Endothelial cell of umbilical vein (primary cell): ENCODE data around the gene BEND3. TPM values are rescaled to one million over a fixed set of nuclear protein-coding genes. Genes with fewer than 3 reads are reported as not detected.

Experiments
- BruUV-seq: library from RNA; stranded (reverse); fragments of 400-500 nt; replicated peaks from 2 replicates; lab custom pipeline; 2021; lab: Mats Ljungman, UMichigan
- CTCF ChIA-PET: fragments of 300-600, 350-600 bp; sonication (Branson Sonifier 250); formaldehyde crosslinking; loops from one replicate; lab custom pipeline; 2021; ENCODE audit warnings: antibody characterized with exemption, inconsistent platforms; lab: Charles Lee
- POLR2A ChIA-PET: fragments of 300-600, 350-600 bp; sonication (Branson Sonifier 250); formaldehyde crosslinking; loops from one replicate; lab custom pipeline; 2021; ENCODE audit warnings: antibody characterized with exemption, inconsistent platforms; lab: Charles Lee
- DNase-seq: peaks from one replicate; pipeline ENCODE4 v3.0.0-alpha.2; 2011; ENCODE audit warnings: low read depth, low spot score
- FAIRE-seq: peaks from 2 replicates; lab custom pipeline; 2011; peaks lifted over from hg19 to GRCh38; lab: Jason Lieb, UNC
- H2AFZ ChIP-seq: 2 replicates; pipeline ENCODE4 v1.6.0; 2012; ENCODE audit warnings: low read depth, low read length, control low read depth, inconsistent platforms
- H3K27ac ChIP-seq: 2 replicates; pipeline ENCODE4 v1.5.1; 2011; ENCODE audit warnings: low read depth, mild to moderate bottlenecking, control low read depth, low read length, moderate library complexity; ENCODE audit not compliant: insufficient read depth
- H3K27me3 ChIP-seq, 2 experiments: 2 replicates each; pipeline versions ENCODE4 v1.6.0 to v1.6.1; 2011; ENCODE audit warnings: low read length in 2 of 2, mixed read lengths in 1 of 2; ENCODE audit not compliant: control insufficient read depth in 2 of 2, insufficient read depth in 2 of 2
- H3K36me3 ChIP-seq, 2 experiments: 2 replicates in 1 of 2; 3 replicates in 1 of 2; pipeline ENCODE4 v1.5.1; 2011; ENCODE audit warnings: low read length in 2 of 2, mild to moderate bottlenecking in 1 of 2, moderate library complexity in 1 of 2; ENCODE audit not compliant: control insufficient read depth in 2 of 2, insufficient read depth in 2 of 2; ENCODE audit errors: extremely low read depth in 1 of 2
- H3K4me1 ChIP-seq: 3 replicates; pipeline ENCODE4 v1.5.1; 2011; ENCODE audit warnings: mild to moderate bottlenecking, low read length; ENCODE audit not compliant: control insufficient read depth, insufficient read depth; ENCODE audit errors: extremely low read depth
- H3K4me2 ChIP-seq: 2 replicates; pipeline ENCODE4 v1.6.1; 2011; ENCODE audit warnings: low read length, control low read depth, mixed read lengths; ENCODE audit not compliant: insufficient read depth
- H3K4me3 ChIP-seq, 3 experiments: fragments of 200-600 bp in 1 of 3; sonication (generic), shearing (Covaris generic) in 1 of 3; replicated peaks in 1 of 3; 2 replicates each; pipeline ENCODE4 v1.5.1; 2011 to 2016; ENCODE audit warnings: control low read depth in 3 of 3, low read length in 3 of 3, mild to moderate bottlenecking in 2 of 3, inconsistent platforms in 1 of 3, low read depth in 1 of 3, moderate library complexity in 1 of 3; ENCODE audit not compliant: insufficient read depth in 1 of 3
- H3K79me2 ChIP-seq: 2 replicates; pipeline ENCODE4 v1.6.0; 2012; ENCODE audit warnings: low read length, inconsistent platforms; ENCODE audit not compliant: control insufficient read depth, insufficient read depth
- H3K9ac ChIP-seq: replicated peaks from 2 replicates; pipeline ENCODE3; 2011; ENCODE audit warnings: low read length, control low read depth; ENCODE audit not compliant: insufficient read depth; ENCODE audit errors: extremely low read depth
- H3K9me1 ChIP-seq: replicated peaks from 3 replicates; pipeline ENCODE4 v1.6.0; 2011; ENCODE audit warnings: mild to moderate bottlenecking, low read length; ENCODE audit not compliant: control insufficient read depth, insufficient read depth; ENCODE audit errors: extremely low read depth
- H3K9me3 ChIP-seq: replicated peaks from 2 replicates; pipeline ENCODE4 v1.5.1; 2012; ENCODE audit warnings: low read length, inconsistent platforms; ENCODE audit not compliant: control insufficient read depth, insufficient read depth
- H4K20me1 ChIP-seq: replicated peaks from 2 replicates; pipeline ENCODE3; 2011; ENCODE audit warnings: mild to moderate bottlenecking, low read length; ENCODE audit not compliant: control insufficient read depth, insufficient read depth; ENCODE audit errors: extremely low read depth
- CTCF ChIP-seq, 2 donors: IDR thresholded peaks; 1 replicate in 1 of 2; 2 replicates in 1 of 2; pipeline ENCODE4 v1.5.1; 2011; ENCODE audit warnings: low read length in 2 of 2, mild to moderate bottlenecking in 2 of 2, moderate library complexity in 2 of 2, control low read depth in 1 of 2, inconsistent platforms in 1 of 2, low read depth in 1 of 2; ENCODE audit not compliant: insufficient read depth in 1 of 2; ENCODE audit errors: extremely low read depth in 1 of 2
- EZH2 ChIP-seq: IDR thresholded peaks from 2 replicates; pipeline ENCODE4 v1.6.1; 2012; ENCODE audit warnings: borderline replicate concordance, low read depth, mild to moderate bottlenecking, moderate library complexity, low read length, inconsistent platforms; ENCODE audit not compliant: severe bottlenecking
- FOS ChIP-seq: IDR thresholded peaks from 2 replicates; pipeline ENCODE4 v1.6.1; 2011; ENCODE audit warnings: mild to moderate bottlenecking, low read length, moderate library complexity, borderline replicate concordance; ENCODE audit not compliant: insufficient read depth
- GATA2 ChIP-seq: IDR thresholded peaks from 2 replicates; pipeline ENCODE4 v1.7.0; 2011; ENCODE audit warnings: low read depth, mild to moderate bottlenecking, moderate library complexity, mixed read lengths, low read length; ENCODE audit not compliant: insufficient read length, insufficient read depth
- JUN ChIP-seq: IDR thresholded peaks from 2 replicates; pipeline ENCODE4 v1.6.1; 2011; ENCODE audit warnings: borderline replicate concordance, low read depth; ENCODE audit not compliant: insufficient read length, insufficient read depth
- MAX ChIP-seq: IDR thresholded peaks from 2 replicates; pipeline ENCODE4 v1.6.1; 2011; ENCODE audit not compliant: insufficient read depth, insufficient read length
- MYC ChIP-seq: IDR thresholded peaks from one replicate; pipeline ENCODE4 v1.6.1; 2011; ENCODE audit warnings: mild to moderate bottlenecking, low read depth, low read length
- POLR2A ChIP-seq: IDR thresholded peaks from 2 replicates; pipeline ENCODE4 v1.6.1; 2012; ENCODE audit warnings: low read depth, mild to moderate bottlenecking, control low read depth, low read length
- POLR2AphosphoS5 ChIP-seq: IDR thresholded peaks from 2 replicates; pipeline ENCODE4 v1.6.1; 2012; ENCODE audit warnings: low read depth, mild to moderate bottlenecking, control low read depth, low read length, moderate library complexity; ENCODE audit not compliant: insufficient read depth
- dilution Hi-C: fragments of 300-500 bp; cut with MboI; formaldehyde crosslinking; loops from one replicate; pipeline ENCODE4 v1.15.0; 2019; ENCODE audit warnings: low sequenced_read_pairs; ENCODE audit not compliant: extremely low pct_ligation_motif_present
- intact Hi-C: fragments of 100-400 bp; cut with micrococcal nuclease; formaldehyde crosslinking; loops from one replicate; pipeline ENCODE4 v1.10.0; 2022
- polyA plus RNA-seq, 4 experiments: library from polyadenylated mRNA; depleted of rRNA in 3 of 4; stranded (reverse) in 3 of 4; unstranded in 1 of 4; fragments of >200 nt; gene quantifications; 2 replicates each; pipeline versions ENCODE4 v1.2.1 to v1.2.3, GENCODE V29; 2011 to 2012; ENCODE audit warnings: missing spikeins in 1 of 4
- total RNA-seq: library from RNA; stranded (reverse); gene quantifications from 2 replicates; pipeline ENCODE4 v1.2.3, GENCODE V29; 2021

The BEND3 gene
- total and polyA plus RNA-seq, 2 donors (not counting 3 experiments of a cell fraction or from before 2014, with no cell fraction given): 1.6 to 4.8 TPM

GRCh38 chr6:107082045-107082444 is 33.3 kb downstream of the BEND3 start:
- no peak overlapping the region for H3K4me2 ChIP-seq
- no peaks in the 10 kb centered on the region for H3K9me3 ChIP-seq
- intact Hi-C loops: no loop called here
- no peak for TF ChIP-seq FOS
- TF ChIP-seq EZH2: no peak
- TF ChIP-seq JUN: no peak
- no peak for TF ChIP-seq MAX
- TF ChIP-seq MYC: no peak
- no peak for TF ChIP-seq POLR2A
- TF ChIP-seq GATA2: no peak
- TF ChIP-seq POLR2AphosphoS5: no peak
- no peak for TF ChIP-seq CTCF (IDR thresholded peaks at IDR 0.05; ENCODE audit: extremely low read depth in 1 of 2, insufficient read depth in 1 of 2, low read depth in 1 of 2, low read length in 2 of 2)
- ChIA-PET POLR2A (no interaction called here), CTCF (no interaction called here)
- BruUV-seq: no TSS peak
- no peak overlapping the region for H3K27ac ChIP-seq
- no peaks in the 10 kb centered on the region for H3K36me3 ChIP-seq
- H3K79me2 ChIP-seq: no peaks in the 10 kb centered on the region
- no peaks in the 10 kb centered on the region for H4K20me1 ChIP-seq
- H3K9me1 ChIP-seq: no peaks in the 10 kb centered on the region
- no peak for DNase-seq
- dilution Hi-C loops: no loop called here
- no peak overlapping the region for H3K9ac ChIP-seq
- no peaks in the 10 kb centered on the region for H3K27me3 ChIP-seq
- no peak overlapping the region for H3K4me3 ChIP-seq
- no peak overlapping the region for H2AFZ ChIP-seq
- no peak for FAIRE-seq
- no peaks in the 10 kb centered on the region for H3K4me1 ChIP-seq
